ENCODE measurements around the gene DCUN1D3. TPM values are rescaled to one million over a fixed set of nuclear protein-coding genes. Genes with fewer than 3 reads are reported as not detected.
"Not testable (repeated sequence)": the region's sequence is repeated elsewhere in the genome, so short reads cannot be mapped to it uniquely, and the experiment has no call there.

DCUN1D3 gene
- polyA plus RNA-seq, 3 donors = 9.0 to 9.6 (median 9.3) TPM

GRCh38 chr16:20866145-20866772, 33.9 kb downstream of the DCUN1D3 start:
- DNase-seq (ENCODE audit: low read depth in 3 of 3, low spot score in 2 of 3) = no peak

GRCh38 chr16:20865420-20866131, 34.6 kb downstream of the DCUN1D3 start:
- DNase-seq (ENCODE audit: low read depth in 3 of 3, low spot score in 2 of 3) = no peak

- DNase-seq (ENCODE audit: low read depth in 3 of 3, low spot score in 2 of 3) = not testable (repeated sequence)
These were observed 35.8 kb downstream of the DCUN1D3 start for GRCh38 chr16:20864376-20864775.

- DNase-seq (ENCODE audit: low read depth in 3 of 3, low spot score in 2 of 3) = no peak
These were observed 37.8 kb downstream of the DCUN1D3 start for GRCh38 chr16:20862162-20862960.

GRCh38 chr16:20860995-20861394, 39.2 kb downstream of the DCUN1D3 start:
- not testable (repeated sequence) for DNase-seq (ENCODE audit: low read depth in 3 of 3, low spot score in 2 of 3)

GRCh38 chr16:20860361-20860760, 39.8 kb downstream of the DCUN1D3 start:
- no peak for DNase-seq (ENCODE audit: low read depth in 3 of 3, low spot score in 2 of 3)

- DNase-seq (ENCODE audit: low read depth in 3 of 3, low spot score in 2 of 3) = no peak
These were observed 40.5 kb downstream of the DCUN1D3 start for GRCh38 chr16:20859699-20860098.

GRCh38 chr16:20859229-20859628, 40.9 kb downstream of the DCUN1D3 start:
- DNase-seq (ENCODE audit: low read depth in 3 of 3, low spot score in 2 of 3) = no peak

GRCh38 chr16:20857281-20857680, 42.9 kb downstream of the DCUN1D3 start:
- no peak for DNase-seq (ENCODE audit: low read depth in 3 of 3, low spot score in 2 of 3)

GRCh38 chr16:20854963-20855362, 45.2 kb downstream of the DCUN1D3 start:
- no peak for DNase-seq (ENCODE audit: low read depth in 3 of 3, low spot score in 2 of 3)

GRCh38 chr16:20853981-20854620, 46.1 kb downstream of the DCUN1D3 start:
- DNase-seq (ENCODE audit: low read depth in 3 of 3, low spot score in 2 of 3) = no peak

- no peak for DNase-seq (ENCODE audit: low read depth in 3 of 3, low spot score in 2 of 3)
These were observed 47.0 kb downstream of the DCUN1D3 start for GRCh38 chr16:20853143-20853542.

- DNase-seq (ENCODE audit: low read depth in 3 of 3, low spot score in 2 of 3) = no peak
These were observed 48.6 kb downstream of the DCUN1D3 start for GRCh38 chr16:20851601-20852000.

GRCh38 chr16:20850981-20851380, 49.2 kb downstream of the DCUN1D3 start:
- no peak for DNase-seq (ENCODE audit: low read depth in 3 of 3, low spot score in 2 of 3)

- DNase-seq (ENCODE audit: low read depth in 3 of 3, low spot score in 2 of 3) = peak; percentile 43 to 64 (median 56)
These were observed 50.4 kb downstream of the DCUN1D3 start for GRCh38 chr16:20849589-20850390.

GRCh38 chr16:20847550-20847949, 52.6 kb downstream of the DCUN1D3 start:
- no peak for DNase-seq (ENCODE audit: low read depth in 3 of 3, low spot score in 2 of 3)

- no peak for DNase-seq (ENCODE audit: low read depth in 3 of 3, low spot score in 2 of 3)
These were observed 53.6 kb downstream of the DCUN1D3 start for GRCh38 chr16:20846551-20846950.

- DNase-seq (ENCODE audit: low read depth in 3 of 3, low spot score in 2 of 3) = no peak
These were observed 54.1 kb downstream of the DCUN1D3 start for GRCh38 chr16:20846030-20846429.

- no peak for DNase-seq (ENCODE audit: low read depth in 3 of 3, low spot score in 2 of 3)
These were observed 55.6 kb downstream of the DCUN1D3 start for GRCh38 chr16:20844588-20844987.

- no peak for DNase-seq (ENCODE audit: low read depth in 3 of 3, low spot score in 2 of 3)
These were observed 56.1 kb downstream of the DCUN1D3 start for GRCh38 chr16:20844054-20844453.

Measured in right renal cortex interstitium (tissue), 3 donors.